ENCODE measurements around the gene C3orf85.

GRCh38 chr3:109137761-109138160 lies 1.2 kb downstream of the C3orf85 start:
- TF ChIP-seq CTCF (conservative IDR thresholded peaks at IDR 0.05 in 1 of 2, IDR thresholded peaks at IDR 0.05 in 1 of 2; ENCODE audit: extremely low read depth in 1 of 2, insufficient read depth in 1 of 2, low read depth in 1 of 2, low read length in 2 of 2) = no peak
- TF ChIP-seq EZH2 (IDR thresholded peaks at IDR 0.05; ENCODE audit: borderline replicate concordance, low read length) = no peak

Measured in mammary epithelial cell (primary cell).